SH-SY5Y (cell line): ENCODE measurements around the gene ARHGAP6.

ENCODE experiments used
- GATA2 ChIP-seq: IDR thresholded peaks from 2 replicates; pipeline ENCODE4 v1.6.1; 2011; ENCODE audit warnings: mild to moderate bottlenecking, low read depth, low read length
- GATA3 ChIP-seq: IDR thresholded peaks from 2 replicates; pipeline ENCODE4 v1.6.1; 2011; ENCODE audit warnings: low read depth, mild to moderate bottlenecking, low read length, moderate library complexity

DNA sequence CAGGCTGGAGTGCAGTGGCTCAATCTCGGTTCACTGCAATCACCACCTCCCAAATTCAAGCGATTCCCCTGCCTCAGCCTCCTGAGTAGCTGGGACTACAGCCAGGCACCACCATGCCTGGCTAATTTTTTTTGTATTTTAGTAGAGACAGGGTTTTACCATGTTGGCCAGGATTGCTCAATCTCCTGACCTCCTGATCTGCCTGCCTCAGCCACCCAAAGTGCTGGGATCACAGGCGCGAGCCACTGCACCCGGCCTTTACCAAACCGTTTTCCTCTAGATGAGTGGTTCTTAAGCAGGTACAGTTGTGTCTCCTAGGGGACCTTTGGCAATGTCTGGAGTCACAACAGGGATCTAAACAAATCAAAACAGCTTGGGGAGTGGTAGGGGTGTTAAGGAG lies 360.9 kb downstream of the ARHGAP6 start:
- TF ChIP-seq GATA2, result no peak
- TF ChIP-seq GATA3, result no peak
